K562 (cell line): ENCODE results near the gene PTPRZ1. TPM values are rescaled to one million over a fixed set of nuclear protein-coding genes. Genes with fewer than 3 reads are reported as not detected.

ENCODE experiments used
- ATAC-seq: fragments of 200-7000 bp; cut with Tn5 transposase; 3 replicates; pipeline ENCODE4 v1.9.1; 2020; ENCODE audit warnings: moderate library complexity
- BruUV-seq: library from RNA; stranded (reverse); fragments of 400-500 nt; replicated peaks from 2 replicates; lab custom pipeline; 2021; lab: Mats Ljungman, UMichigan
- CTCF ChIA-PET: fragments of 300-600 bp; formaldehyde crosslinking; extraction: SDS; loops from one replicate; lab custom pipeline; 2021; ENCODE audit warnings: low intra/inter-chr PET ratio; lab: Yijun Ruan, JAX
- POLR2A ChIA-PET: fragments of 300-600, 350-650 bp; sonication (Branson Sonifier 250); formaldehyde crosslinking; extraction: SDS; loops from one replicate; lab custom pipeline; 2021; ENCODE audit warnings: antibody characterized with exemption, inconsistent platforms; lab: Yijun Ruan, JAX
- DNase-seq, 4 experiments: peaks; one replicate each; pipeline versions ENCODE4 v3.0.0 to v3.0.0-alpha.2; 2011 to 2018; ENCODE audit warnings: low spot score in 3 of 4, mixed read lengths in 3 of 4; ENCODE audit errors: extremely low read depth in 1 of 4
- FAIRE-seq: peaks from 2 replicates; lab custom pipeline; 2011; peaks lifted over from hg19 to GRCh38; lab: Jason Lieb, UNC
- H2AFZ ChIP-seq: 2 replicates; pipeline ENCODE4 v1.6.0; 2011; ENCODE audit warnings: low read depth, low read length, control low read depth, inconsistent platforms
- H3K27ac ChIP-seq: fragments of 200-600 bp; 3 replicates; pipeline ENCODE4 v1.8.0; 2011; ENCODE audit warnings: low read depth, mild to moderate bottlenecking, control low read depth, inconsistent platforms, low read length, moderate library complexity, mixed read lengths; ENCODE audit errors: extremely low read depth
- H3K27me3 ChIP-seq, 2 experiments: fragments of 300-600 bp in 1 of 2; 2 replicates in 1 of 2; 3 replicates in 1 of 2; pipeline versions ENCODE4 v1.6.0 to v1.8.0; 2011; ENCODE audit warnings: inconsistent platforms in 2 of 2, low read length in 2 of 2, mild to moderate bottlenecking in 1 of 2, mixed read lengths in 1 of 2, moderate library complexity in 1 of 2; ENCODE audit not compliant: control insufficient read depth in 2 of 2, insufficient read depth in 2 of 2
- H3K36me3 ChIP-seq: fragments of 300-600 bp; 3 replicates; pipeline ENCODE4 v1.8.0; 2011; ENCODE audit warnings: mild to moderate bottlenecking, low read length, inconsistent platforms; ENCODE audit not compliant: control insufficient read depth, insufficient read depth
- H3K4me1 ChIP-seq, 2 experiments: fragments of 200-600 bp in 1 of 2; replicated peaks in 1 of 2; 2 replicates in 1 of 2; 3 replicates in 1 of 2; pipeline versions ENCODE4 v1.5.1 to v1.8.0; 2011; ENCODE audit warnings: inconsistent platforms in 2 of 2, low read length in 2 of 2, mild to moderate bottlenecking in 1 of 2, mixed read lengths in 1 of 2, moderate library complexity in 1 of 2; ENCODE audit not compliant: control insufficient read depth in 2 of 2, insufficient read depth in 2 of 2
- H3K4me2 ChIP-seq: 2 replicates; pipeline ENCODE4 v1.6.1; 2011; ENCODE audit warnings: low read length, control low read depth, inconsistent platforms, mixed read lengths; ENCODE audit not compliant: insufficient read depth
- H3K4me3 ChIP-seq: fragments of 200-600 bp; sonication (generic), shearing (Covaris generic); 2 replicates; pipeline ENCODE4 v1.5.1; 2016; ENCODE audit warnings: control low read depth, inconsistent platforms
- H3K79me2 ChIP-seq: fragments of 200-600 bp; 3 replicates; pipeline ENCODE4 v1.8.0; 2011; ENCODE audit warnings: low read length, inconsistent platforms; ENCODE audit not compliant: control insufficient read depth, insufficient read depth
- H3K9ac ChIP-seq, 2 experiments: 2 replicates each; pipeline versions ENCODE4 v1.6.0 to v1.6.1; 2011; ENCODE audit warnings: low read depth in 2 of 2, low read length in 2 of 2, control low read depth in 1 of 2, inconsistent platforms in 1 of 2, mild to moderate bottlenecking in 1 of 2, mixed read lengths in 1 of 2; ENCODE audit not compliant: insufficient read depth in 1 of 2
- H3K9me1 ChIP-seq: one replicate; pipeline ENCODE4 v1.6.0; 2011; ENCODE audit warnings: inconsistent platforms, mild to moderate bottlenecking, low read length, moderate library complexity; ENCODE audit not compliant: control insufficient read depth, insufficient read depth
- H3K9me3 ChIP-seq: replicated peaks from 2 replicates; pipeline ENCODE4 v1.5.1; 2011; ENCODE audit warnings: low read depth, low read length, inconsistent platforms; ENCODE audit not compliant: control insufficient read depth, insufficient read depth
- H4K20me1 ChIP-seq: replicated peaks from 2 replicates; pipeline ENCODE4 v1.6.1; 2011; ENCODE audit warnings: low read length, inconsistent platforms, mixed read lengths; ENCODE audit not compliant: control insufficient read depth, insufficient read depth
- CHAMP1 ChIP-seq: fragments of 450-650 bp; IDR thresholded peaks from 2 replicates; pipeline ENCODE4 v1.6.1; 2016; ENCODE audit warnings: mild to moderate bottlenecking
- THRAP3 ChIP-seq: fragments of 450-650 bp; IDR thresholded peaks from 2 replicates; pipeline ENCODE4 v1.6.1; 2016; ENCODE audit warnings: mild to moderate bottlenecking, inconsistent platforms, borderline replicate concordance
- TRIM28 ChIP-seq: fragments of 450-650 bp; IDR thresholded peaks from 2 replicates; pipeline ENCODE4 v1.6.1; 2017
- ZNF282 ChIP-seq: sonication (generic); formaldehyde crosslinking; IDR thresholded peaks from 2 replicates; pipeline ENCODE4 v1.8.1; 2023; ENCODE audit warnings: missing genetic modification reagents
- WGBS: fragments of 100-300 bp; shearing (Covaris generic); methylation state at CpG from one replicate; pipeline ENCODE4 v1.1.6; 2016; ENCODE audit warnings: low coverage, mixed read lengths; ENCODE audit not compliant: insufficient coverage; ENCODE audit errors: missing lambda C conversion rate; 5-methylcytosine and 5-hydroxymethylcytosine counted together
- in situ Hi-C: fragments of 300-500 bp; cut with MboI; formaldehyde crosslinking; loops from 4 replicates; pipeline ENCODE4 v1.15.0; 2018; ENCODE audit warnings: inconsistent platforms, mixed read lengths
- intact Hi-C: fragments of 100-400 bp; cut with micrococcal nuclease; formaldehyde crosslinking; loops from 2 replicates; pipeline ENCODE4 v1.14.2; 2022
- polyA plus RNA-seq, 8 experiments: library from polyadenylated mRNA; depleted of rRNA in 4 of 8; stranded (reverse) in 5 of 8; unstranded in 3 of 8; fragments of >200 nt; fragmentation: Nextera tagmentation in 2 of 8; fragmentation: Illumina TruSeq in 1 of 8; extraction: Ambion mirVana in 2 of 8; extraction: Trizol in 1 of 8; gene quantifications; 2 replicates each; pipeline versions ENCODE4 v1.2.1 to v1.2.3, GENCODE V29; 2011 to 2014; ENCODE audit warnings: inconsistent platforms in 1 of 8, missing spikeins in 1 of 8
- total RNA-seq, 7 experiments: library from RNA; depleted of rRNA in 6 of 7; stranded (reverse); fragments of >200 nt in 6 of 7; fragmentation: Illumina TruSeq in 2 of 7; extraction: Trizol in 2 of 7; gene quantifications; 2 replicates each; pipeline versions ENCODE4 v1.2.1 to v1.2.3, GENCODE V29; 2011 to 2021; ENCODE audit warnings: low replicate concordance in 1 of 7

PTPRZ1 gene
- total and polyA plus RNA-seq, 9 of the 15 experiments (the other 6 are each of a cell fraction or from before 2014, with no cell fraction given): 0.04 TPM; not detected in 7

- Histone ChIP-seq H2AFZ (no peak overlapping the region), H3K27ac (no peak overlapping the region), H3K4me3 (no peak overlapping the region), H3K9ac (no peak overlapping the region), H3K9me3 (no peaks in the 10 kb centered on the region), H3K36me3 (no peaks in the 10 kb centered on the region), H3K27me3 (no peaks in the 10 kb centered on the region), H3K79me2 (no peaks in the 10 kb centered on the region), H3K9me1 (no peaks in the 10 kb centered on the region), H4K20me1 (no peaks in the 10 kb centered on the region), H3K4me2 (no peak overlapping the region), H3K4me1 (no peaks in the 10 kb centered on the region)
- TF ChIP-seq THRAP3 (no peak), ZNF282 (CRISPR knock-in tag) (no peak), TRIM28 (no peak), CHAMP1 (no peak)
- CTCF ChIA-PET: interaction anchor here (0.6 kb wide), 1 partner anchor 109 kb away, joined by 3 read pairs; no protein-coding TSS in a partner anchor
- BruUV-seq: no TSS peak
- FAIRE-seq (no peak), DNase-seq (no peak), ATAC-seq (no peak)
- WGBS: 0% methylated on average over 2 of the region's 2 CpGs
- POLR2A ChIA-PET: interaction anchor here (1.1 kb wide), 1 partner anchor 37 kb away, joined by 3 read pairs; no protein-coding TSS in a partner anchor
- intact Hi-C loops (no loop called here), in situ Hi-C loops (no loop called here)
Measured at GRCh38 chr7:121891731-121892130, 18.8 kb downstream of the PTPRZ1 start.
